ENCODE data around the gene ZCCHC24. TPM values are rescaled to one million over a fixed set of nuclear protein-coding genes. Genes with fewer than 3 reads are reported as not detected.
A peak's percentile ranks its signal among the peaks of the same experiment; 100 is the strongest.

ZCCHC24 gene
- polyA plus RNA-seq, 3 donors, result 3.9 to 5.0 (median 4.0) TPM

DNA sequence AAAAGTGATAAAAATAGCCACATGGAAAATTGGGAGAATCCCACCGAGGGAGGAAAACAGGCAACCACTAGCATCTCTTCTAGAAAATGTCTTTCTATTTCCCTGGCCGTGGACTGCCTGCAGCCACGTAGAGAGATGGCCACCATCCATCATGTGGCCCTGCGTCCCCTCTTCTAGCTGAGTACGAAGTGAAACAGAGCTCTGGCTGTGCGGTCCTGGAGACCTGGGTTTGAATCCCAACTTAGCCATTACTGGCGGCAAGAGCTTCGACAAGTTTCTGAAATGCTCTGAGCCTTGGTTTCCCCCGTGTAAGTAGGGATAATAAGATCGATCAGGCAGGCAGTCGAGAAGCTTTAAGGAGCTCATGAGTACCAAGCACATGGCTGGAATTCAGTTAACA lies 32.9 kb downstream of the ZCCHC24 start:
- Histone ChIP-seq H3K79me2 (ENCODE audit: insufficient read depth, low read length) (peaks cover 6% of the 10 kb centered on the region), H2AFZ (ENCODE audit: insufficient read depth, low read depth, low read length, poor library complexity, severe bottlenecking) (no peak overlapping the region), H3K9ac (ENCODE audit: insufficient read depth, low read length, poor library complexity, severe bottlenecking) (peak overlapping the region; percentile 40), H3K4me1 (ENCODE audit: control insufficient read depth in 1 of 2, insufficient read depth in 2 of 2, low read length in 2 of 2) (peaks cover 0 to 29% of the 10 kb centered on the region in 2 donors), H3K36me3 (replicated peaks in 1 of 2; ENCODE audit: control insufficient read depth in 1 of 2, insufficient read depth in 2 of 2, low read length in 2 of 2) (no peaks in the 10 kb centered on the region), H3K27me3 (ENCODE audit: control insufficient read depth in 2 of 2, insufficient read depth in 2 of 2, low read length in 2 of 2) (no peaks in the 10 kb centered on the region), H3K4me3 (replicated peaks in 1 of 3; ENCODE audit: low read depth in 2 of 3, low read length in 3 of 3) (no peak overlapping the region), H4K20me1 (ENCODE audit: insufficient read depth, low read length) (peaks cover 4% of the 10 kb centered on the region), H3K4me2 (replicated peaks; ENCODE audit: extremely low read depth, low read length, poor library complexity, severe bottlenecking) (no peak overlapping the region), H3K27ac (ENCODE audit: low read depth in 1 of 2, low read length in 2 of 2) (no peak overlapping the region), H3K9me3 (replicated peaks in 1 of 2; ENCODE audit: control insufficient read depth in 1 of 2, insufficient read depth in 1 of 2, low read length in 2 of 2) (no peaks in the 10 kb centered on the region)
- 92% methylated on average over 8 of the region's 11 CpGs for WGBS (ENCODE audit: insufficient coverage)
- no peak for TF ChIP-seq CTCF (IDR thresholded peaks at IDR 0.05)
- intact Hi-C loops (cut with micrococcal nuclease), result no loop called here
- DNase-seq, result no peak
- Mint-ChIP-seq H3K4me1 (peaks cover 18% of the 10 kb centered on the region), H3K27me3 (ENCODE audit: low read depth in 3 of 3) (peaks cover 4 to 17% (median 4%) of the 10 kb centered on the region in 3 donors), H3K27ac (no peak overlapping the region), H3K36me3 (peaks cover 31 to 50% of the 10 kb centered on the region in 2 donors), H3K4me3 (peak overlapping the region in 1 of 2 donors; percentile 86), H3K9me3 (peaks cover 0 to 1% (median 0%) of the 10 kb centered on the region in 7 donors)

DNA sequence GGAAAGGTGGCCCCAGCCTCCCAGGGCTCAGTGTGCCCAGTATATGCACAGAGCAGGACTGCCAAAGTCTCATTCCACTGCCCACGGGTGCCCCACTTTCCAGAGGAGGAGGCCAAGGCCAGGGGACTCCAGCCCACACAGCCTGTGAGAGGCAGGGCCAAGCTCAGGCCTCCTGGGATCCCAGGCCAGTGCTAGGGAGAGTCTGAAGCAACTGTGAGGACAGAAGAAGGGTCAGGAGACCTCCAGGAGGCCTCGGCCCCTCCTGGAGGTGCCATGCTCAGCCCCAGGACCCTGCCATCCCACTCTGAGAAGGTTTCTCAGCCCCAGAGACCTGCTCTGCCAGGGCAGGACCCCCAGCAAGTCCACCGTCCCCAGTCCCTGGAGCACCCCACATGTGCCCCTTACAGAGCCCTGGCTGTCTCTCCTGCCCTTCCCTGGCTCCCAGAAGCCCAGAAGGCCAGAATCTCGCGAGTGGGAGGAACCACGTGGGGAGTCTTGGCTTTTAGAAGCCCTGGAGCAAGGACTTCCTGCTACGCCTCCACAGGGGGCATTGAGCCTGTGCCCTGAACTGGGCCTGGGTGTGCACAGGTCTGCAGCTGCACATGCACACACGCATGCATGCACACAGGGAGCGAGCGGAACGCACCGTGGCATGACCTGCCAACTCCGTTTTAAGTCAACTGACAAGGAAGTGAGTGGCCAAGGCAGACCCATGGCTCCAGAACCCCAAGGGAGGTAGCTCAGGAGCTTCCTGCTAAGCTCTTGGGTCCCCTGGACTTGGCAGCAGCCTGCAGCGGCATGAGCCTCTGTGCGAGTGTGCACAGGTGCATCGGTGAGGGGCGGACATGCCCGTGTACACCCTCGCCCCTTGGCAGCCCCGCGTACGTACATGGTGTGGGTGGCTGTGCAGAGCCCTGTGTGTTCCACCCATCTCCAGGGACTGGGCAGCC lies 33.6 kb downstream of the ZCCHC24 start:
- H3K79me2 ChIP-seq (ENCODE audit: insufficient read depth, low read length), result peaks cover 6% of the 10 kb centered on the region
- no peak overlapping the region for H3K4me3 Mint-ChIP-seq
- peaks cover 0 to 22% of the 10 kb centered on the region in 2 donors for H3K4me1 ChIP-seq (ENCODE audit: control insufficient read depth in 1 of 2, insufficient read depth in 2 of 2, low read length in 2 of 2)
- WGBS (ENCODE audit: insufficient coverage), result 89% methylated on average over 22 of the region's 22 CpGs
- no peak overlapping the region for H3K27ac ChIP-seq (ENCODE audit: low read depth in 1 of 2, low read length in 2 of 2)
- peak overlapping the region in 1 of 7 donors; percentile 76 for H3K27ac Mint-ChIP-seq
- peaks cover 0 to 1% (median 0%) of the 10 kb centered on the region in 7 donors for H3K9me3 Mint-ChIP-seq
- no peak overlapping the region for H3K4me3 ChIP-seq (replicated peaks in 1 of 3; ENCODE audit: low read depth in 2 of 3, low read length in 3 of 3)
- DNase-seq, result no peak
- H3K4me1 Mint-ChIP-seq, result peaks cover 25% of the 10 kb centered on the region
- intact Hi-C loops (cut with micrococcal nuclease), result no loop called here
- no peaks in the 10 kb centered on the region for H3K36me3 ChIP-seq (replicated peaks in 1 of 2; ENCODE audit: control insufficient read depth in 1 of 2, insufficient read depth in 2 of 2, low read length in 2 of 2)
- H3K27me3 ChIP-seq (ENCODE audit: control insufficient read depth in 2 of 2, insufficient read depth in 2 of 2, low read length in 2 of 2), result no peaks in the 10 kb centered on the region
- peaks cover 7 to 21% (median 7%) of the 10 kb centered on the region in 3 donors for H3K27me3 Mint-ChIP-seq (ENCODE audit: low read depth in 3 of 3)
- H2AFZ ChIP-seq (ENCODE audit: insufficient read depth, low read depth, low read length, poor library complexity, severe bottlenecking), result no peak overlapping the region
- H4K20me1 ChIP-seq (ENCODE audit: insufficient read depth, low read length), result peaks cover 6% of the 10 kb centered on the region
- H3K36me3 Mint-ChIP-seq, result peaks cover 38 to 57% of the 10 kb centered on the region in 2 donors
- TF ChIP-seq CTCF (IDR thresholded peaks at IDR 0.05), result no peak
- H3K9ac ChIP-seq (ENCODE audit: insufficient read depth, low read length, poor library complexity, severe bottlenecking), result no peak overlapping the region
- no peak overlapping the region for H3K4me2 ChIP-seq (replicated peaks; ENCODE audit: extremely low read depth, low read length, poor library complexity, severe bottlenecking)
- H3K9me3 ChIP-seq (replicated peaks in 1 of 2; ENCODE audit: control insufficient read depth in 1 of 2, insufficient read depth in 1 of 2, low read length in 2 of 2), result no peaks in the 10 kb centered on the region

All from CD14-positive monocyte (primary cell).